ENCODE measurements around the gene MCEMP1.

Gene MCEMP1

GRCh38 chr19:7729211-7729610, 52.3 kb downstream of the MCEMP1 start:
- no peak for DNase-seq (ENCODE audit: low read depth in 2 of 2)
